Breast epithelium (tissue), 3 donors: ENCODE results near the gene CYREN.

Source experiments
- CTCF ChIP-seq, 3 donors: fragments of 450-650 bp; IDR thresholded peaks; one replicate each; pipeline ENCODE4 v1.5.1; 2016 to 2017; ENCODE audit warnings: antibody characterized with exemption in 3 of 3, mild to moderate bottlenecking in 3 of 3, moderate library complexity in 3 of 3
- POLR2AphosphoS5 ChIP-seq, 3 donors: sonication (generic); formaldehyde crosslinking; IDR thresholded peaks; one replicate each; pipeline ENCODE4 v1.6.1; 2017; ENCODE audit warnings: antibody characterized with exemption in 3 of 3

- TF ChIP-seq CTCF (IDR thresholded peaks at IDR 0.05) (no peak), POLR2AphosphoS5 (IDR thresholded peaks at IDR 0.05) (no peak)
These were observed 47.4 kb upstream of the CYREN start for GRCh38 chr7:135217645-135218509.
